Forelimb muscle (tissue), 1 donor: ENCODE results near the gene DOCK1. TPM values are rescaled to one million over a fixed set of nuclear protein-coding genes. Genes with fewer than 3 reads are reported as not detected.
"Not testable (repeated sequence)": the region's sequence is repeated elsewhere in the genome, so short reads cannot be mapped to it uniquely, and the experiment has no call there.

ENCODE experiments used
- DNase-seq: peaks from one replicate; pipeline ENCODE4 v3.0.0-alpha.2; 2013; ENCODE audit warnings: low read depth
- polyA plus RNA-seq: library from polyadenylated mRNA; unstranded; fragments of 120-200 nt; gene quantifications from one replicate; pipeline ENCODE4 v1.2.1, GENCODE V29; 2013; ENCODE audit not compliant: insufficient read length

DOCK1 gene
- polyA plus RNA-seq: 26.7 TPM

DNA sequence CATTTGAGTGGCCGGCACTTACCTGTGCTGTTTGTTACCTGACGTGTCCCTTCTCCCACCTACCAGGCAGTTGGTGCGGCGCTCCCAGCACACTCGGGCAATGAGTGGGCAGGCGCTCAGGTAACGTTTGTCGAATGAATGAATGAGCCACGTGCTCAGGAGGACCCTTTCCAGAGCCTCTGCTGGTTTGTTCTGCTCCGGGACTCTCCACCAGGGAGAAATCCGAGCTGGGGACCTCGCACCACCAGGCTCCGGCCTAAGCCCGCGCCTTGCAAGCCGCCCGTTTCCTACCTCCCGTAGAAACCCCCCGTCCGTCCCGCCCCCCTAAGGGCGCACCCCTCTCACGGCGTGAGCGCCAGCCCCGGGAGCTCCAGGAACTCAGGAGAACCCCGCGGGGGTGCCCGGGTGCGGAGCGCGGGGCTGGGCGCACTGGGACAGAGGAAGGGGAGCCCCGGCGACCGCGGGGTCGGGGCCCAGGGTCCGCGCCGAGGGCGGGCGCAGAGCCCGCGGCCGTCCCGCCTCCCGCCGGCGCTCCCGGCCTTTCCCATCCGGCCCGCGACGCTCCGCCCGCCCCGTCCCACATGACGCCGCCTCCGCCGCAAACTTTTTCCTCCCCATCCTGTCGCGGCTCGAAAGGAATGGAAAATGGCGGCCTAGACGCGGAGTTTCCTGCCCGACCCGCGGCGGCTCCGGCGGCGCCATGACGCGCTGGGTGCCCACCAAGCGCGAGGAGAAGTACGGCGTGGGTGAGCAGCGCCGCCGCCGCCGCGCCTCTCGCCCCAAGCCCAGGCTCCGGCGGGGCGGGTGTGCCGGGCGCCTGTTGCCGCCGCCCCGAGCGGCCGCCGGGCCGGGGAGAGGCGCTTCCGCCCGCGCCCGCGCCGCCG lies at the start of gene DOCK1:
Gene DOCK1 (plus strand): TSS at position 611 of the 884 bp plus-strand sequence. CDS start 90 bp downstream, at position 701.
- DNase-seq: no peak

DNA sequence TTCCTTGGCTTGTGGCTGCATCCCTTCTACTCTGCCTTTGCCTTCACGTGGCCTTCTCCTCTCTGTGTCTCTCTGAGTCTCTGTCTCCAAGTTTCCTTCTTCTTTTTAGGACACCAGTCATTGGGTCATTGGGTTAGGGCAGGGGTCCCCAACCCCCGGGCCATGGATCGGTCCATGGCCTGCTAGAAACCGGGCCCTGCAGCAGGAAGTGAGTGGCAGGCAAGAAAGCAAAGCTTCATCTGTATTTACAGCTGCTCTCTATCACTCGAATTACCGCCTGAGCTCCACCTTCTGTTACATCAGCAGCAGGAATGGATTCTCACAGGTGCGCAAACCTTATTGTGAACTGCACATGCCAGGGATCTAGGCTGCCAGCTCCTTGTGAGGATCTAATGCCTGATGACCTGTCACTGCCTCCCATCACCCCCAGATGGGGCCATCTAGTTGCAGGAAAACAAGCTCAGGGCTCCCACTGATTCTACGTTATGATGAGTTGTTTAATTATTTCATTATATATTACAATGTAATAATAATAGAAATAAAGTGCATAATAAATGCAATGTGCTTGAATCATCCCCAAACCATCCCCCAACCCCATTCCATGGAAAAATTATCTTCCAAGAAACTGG lies 47.9 kb upstream of the DOCK1 start:
- no peak for DNase-seq

DNA sequence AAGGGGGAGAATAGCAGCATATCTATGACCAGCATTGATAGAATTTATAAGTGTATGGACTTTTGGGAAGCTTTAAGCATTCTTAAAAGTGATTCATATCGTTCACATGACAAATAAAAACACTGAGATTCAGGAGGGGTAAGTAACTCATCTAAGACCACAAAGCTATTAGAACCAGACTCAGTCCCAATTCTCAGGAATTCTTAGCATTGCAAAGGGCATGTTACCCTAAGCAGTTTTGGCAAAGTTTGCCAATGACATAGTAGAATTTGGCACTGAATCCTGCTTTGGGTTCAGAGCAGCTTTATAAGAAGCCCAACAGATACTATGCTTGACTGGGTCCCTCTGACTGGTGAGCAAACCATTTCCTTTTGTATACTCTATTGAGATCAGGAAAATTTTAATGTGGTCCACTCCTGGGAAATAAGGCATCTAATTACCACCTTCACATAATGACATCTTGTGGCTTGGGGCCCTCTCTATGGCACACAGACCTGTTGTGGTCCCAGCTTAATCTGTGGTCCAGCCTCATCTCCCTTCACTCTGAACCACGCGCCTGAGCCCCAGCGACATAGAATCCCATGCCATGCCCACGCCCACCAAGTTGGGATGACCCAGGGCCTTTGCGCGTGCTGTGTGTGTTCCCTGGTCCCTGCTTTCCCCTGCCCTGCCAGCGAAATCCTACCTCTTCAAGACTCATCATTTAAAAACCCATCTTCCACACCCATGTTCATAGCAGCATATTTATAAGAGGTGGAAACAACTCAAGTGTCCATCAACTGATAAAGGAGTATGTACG lies 37.5 kb upstream of the DOCK1 start:
- DNase-seq: no peak

DNA sequence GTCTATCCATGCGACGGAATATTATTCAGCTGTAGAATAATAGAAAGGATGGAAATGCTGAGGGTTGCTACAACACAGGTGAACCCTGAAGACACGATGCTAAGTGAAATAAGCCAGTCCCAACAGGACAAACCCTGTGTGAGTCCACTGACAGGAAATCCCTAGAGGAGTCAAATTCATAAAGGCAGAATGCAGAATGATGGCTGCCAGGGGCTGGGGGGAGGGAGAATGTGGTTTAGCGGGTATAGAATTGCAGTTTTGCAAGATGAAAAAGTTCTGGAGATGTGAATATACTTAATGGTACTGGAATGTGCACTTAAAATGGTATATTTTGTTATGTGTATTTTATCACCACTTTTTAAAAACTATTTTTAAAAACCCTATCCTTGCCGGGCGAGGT lies 36.9 kb upstream of the DOCK1 start:
- no peak for DNase-seq

DNA sequence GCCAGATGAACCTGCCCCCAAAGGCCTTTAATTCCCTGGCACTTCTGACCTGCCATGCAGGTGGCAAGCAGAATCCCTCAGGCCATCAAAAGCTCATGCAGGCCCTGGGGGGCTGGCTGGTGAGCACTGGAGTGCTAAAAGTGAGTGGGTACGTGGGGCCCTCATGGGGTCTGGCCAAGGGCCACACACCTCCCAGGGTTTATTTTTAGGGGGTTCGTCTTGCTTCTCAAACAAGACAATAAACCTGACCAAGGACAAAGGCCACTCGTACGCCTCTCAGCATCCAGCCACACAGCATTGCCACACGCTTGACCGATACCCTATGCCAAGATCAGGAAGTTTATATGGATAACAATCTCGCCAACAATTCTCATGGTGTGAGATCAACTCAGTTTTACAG lies 33.1 kb upstream of the DOCK1 start:
- no peak for DNase-seq

DNA sequence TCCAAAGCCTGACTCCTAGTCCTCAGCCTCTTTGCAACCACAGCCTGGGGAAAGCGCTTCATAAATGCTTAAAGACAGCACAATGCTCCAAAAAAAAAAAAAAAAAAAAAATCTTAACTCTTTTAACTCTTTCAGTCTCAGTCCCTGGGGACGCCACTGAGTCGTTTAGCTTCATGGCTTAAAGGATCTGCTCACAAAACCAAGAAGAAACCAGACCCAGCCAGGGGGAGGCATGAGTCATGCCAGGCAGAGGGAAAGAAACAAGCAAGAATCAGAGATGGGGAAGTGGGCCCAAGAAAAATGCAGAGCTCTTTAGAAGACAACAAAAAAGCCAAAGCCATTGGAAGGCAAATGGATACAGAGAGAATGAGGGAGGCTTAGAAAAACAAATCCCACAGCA lies 32.5 kb upstream of the DOCK1 start:
- no peak for DNase-seq

DNA sequence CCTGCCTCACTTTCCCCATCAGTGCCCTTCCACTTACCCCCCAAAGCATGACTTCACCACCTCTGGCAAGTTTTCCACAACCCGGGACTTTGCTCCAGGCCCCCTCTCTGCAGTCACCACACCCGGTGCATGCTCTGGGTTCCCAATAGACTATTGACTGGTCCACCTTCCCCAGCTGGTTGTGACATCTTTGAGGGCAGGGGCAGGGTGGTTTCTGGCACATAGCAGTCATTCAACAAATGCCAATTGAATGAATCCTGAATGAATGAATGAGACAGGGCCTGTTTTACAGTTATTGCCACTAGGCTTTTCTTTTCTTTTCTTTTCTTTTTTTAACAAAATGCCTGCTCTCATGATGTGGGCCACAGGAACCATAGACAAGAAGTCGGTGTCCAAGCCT lies 28.8 kb upstream of the DOCK1 start:
- no peak for DNase-seq

DNA sequence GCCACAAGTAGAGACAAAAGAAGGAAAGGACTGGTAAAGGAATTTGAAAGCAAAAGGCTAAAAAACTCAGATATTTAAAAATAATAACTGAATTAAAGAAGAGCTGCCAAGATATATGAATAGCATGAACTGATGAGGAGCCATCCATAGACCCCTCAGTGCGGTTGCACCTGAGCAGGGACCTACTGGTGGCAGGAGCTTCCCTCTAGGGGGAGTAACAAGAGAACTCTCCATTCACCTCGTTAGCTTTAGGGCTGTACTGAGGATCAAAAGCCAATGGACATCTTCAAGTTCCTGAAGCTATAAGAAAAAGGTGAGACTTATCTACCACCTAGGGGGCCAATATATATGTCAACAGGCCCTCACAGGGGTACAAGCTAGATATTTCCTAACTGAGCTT lies 27.8 kb upstream of the DOCK1 start:
- no peak for DNase-seq

DNA sequence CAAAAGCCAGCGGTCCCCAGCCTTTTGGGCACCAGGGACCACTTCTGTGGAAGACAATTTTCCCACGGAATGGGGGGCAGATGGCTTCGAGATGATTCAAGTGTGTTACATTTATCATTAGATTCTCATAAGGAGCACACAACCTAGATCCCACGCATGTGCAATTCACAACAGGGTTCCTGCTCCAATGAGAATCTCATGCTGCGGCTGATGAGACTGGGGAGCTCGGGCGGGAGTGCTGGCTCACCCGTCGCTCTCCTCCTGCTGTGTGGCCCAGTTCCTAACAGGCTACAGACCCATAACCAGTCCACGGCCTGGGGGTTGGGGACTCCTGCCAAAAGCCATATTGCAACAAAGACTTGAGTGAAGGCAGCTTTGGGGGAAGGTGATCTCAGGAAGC lies 26.6 kb upstream of the DOCK1 start:
- DNase-seq: no peak

DNA sequence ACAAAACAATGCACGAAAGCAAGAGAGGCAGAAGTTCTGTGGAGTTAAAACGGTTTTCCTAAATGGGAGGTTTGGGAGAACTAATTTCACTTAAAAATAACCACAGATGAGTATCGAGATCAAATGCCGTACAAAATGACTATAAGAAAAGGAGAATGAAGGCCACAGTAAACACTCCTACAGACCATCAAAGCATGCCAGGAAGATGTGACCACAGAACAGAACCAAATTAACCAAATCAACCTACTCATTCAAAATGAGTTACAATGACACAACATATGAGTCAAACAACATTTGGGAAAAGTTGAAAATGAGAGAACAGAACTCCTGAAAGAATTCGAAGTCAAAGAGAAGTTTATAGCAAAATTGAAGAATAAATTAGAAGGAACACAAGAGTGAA lies 24.3 kb upstream of the DOCK1 start:
- no peak for DNase-seq

DNA sequence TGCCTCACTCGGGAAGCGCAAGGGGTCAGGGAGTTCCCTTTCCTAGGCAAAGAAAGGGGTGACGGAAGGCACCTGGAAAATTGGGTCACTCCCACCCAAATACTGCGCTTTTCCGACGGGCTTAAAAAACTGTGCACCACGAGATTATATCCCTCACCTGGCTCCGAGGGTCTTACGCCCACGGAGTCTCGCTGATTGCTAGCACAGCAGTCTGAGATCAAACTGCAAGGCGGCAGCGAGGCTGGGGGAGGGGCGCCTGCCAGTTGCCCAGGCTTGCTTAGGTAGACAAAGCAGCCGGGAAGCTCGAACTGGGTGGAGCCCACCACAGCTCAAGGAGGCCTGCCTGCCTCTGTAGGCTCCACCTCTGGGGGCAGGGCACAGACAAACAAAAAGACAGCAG lies 23.2 kb upstream of the DOCK1 start:
- not testable (repeated sequence) for DNase-seq

DNA sequence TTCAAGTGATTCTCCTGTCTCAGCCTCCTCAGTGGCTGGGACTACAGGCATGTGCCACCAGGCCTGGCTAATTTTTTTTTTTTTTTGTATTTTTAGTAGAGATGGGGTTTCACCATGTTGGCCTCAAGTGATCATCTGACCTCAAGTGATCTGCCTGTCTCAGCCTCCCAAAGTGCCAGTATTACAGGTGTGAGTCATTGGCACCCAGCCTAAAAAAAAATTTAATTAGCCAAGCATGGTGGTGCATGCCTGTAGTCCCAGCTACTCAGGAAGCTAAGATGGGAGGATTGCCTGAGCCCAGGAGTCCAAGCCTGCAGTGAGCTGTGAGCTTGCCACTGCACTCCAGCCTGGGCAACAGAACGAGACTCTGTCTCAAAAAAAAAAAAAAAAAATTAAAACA lies 16.8 kb upstream of the DOCK1 start:
- not testable (repeated sequence) for DNase-seq

DNA sequence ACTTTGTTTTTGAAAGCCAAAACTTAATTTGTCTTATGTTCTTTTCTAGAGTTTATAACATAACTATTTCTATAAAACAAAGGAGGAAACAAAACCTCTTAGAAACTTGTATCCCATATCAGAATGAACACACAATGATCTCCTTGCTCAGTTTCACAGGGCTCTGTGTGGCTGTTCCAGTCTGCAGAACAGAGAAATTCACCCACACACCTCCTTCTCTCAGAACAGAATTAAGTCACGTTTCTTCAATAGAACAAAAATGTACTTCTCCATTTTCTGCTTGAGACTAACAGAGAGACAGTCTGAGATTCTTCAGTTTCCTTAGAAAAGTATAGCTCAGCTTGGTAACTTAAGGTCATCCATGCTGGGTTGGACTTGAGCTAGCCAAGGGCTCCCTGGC lies 15.8 kb upstream of the DOCK1 start:
- no peak for DNase-seq

DNA sequence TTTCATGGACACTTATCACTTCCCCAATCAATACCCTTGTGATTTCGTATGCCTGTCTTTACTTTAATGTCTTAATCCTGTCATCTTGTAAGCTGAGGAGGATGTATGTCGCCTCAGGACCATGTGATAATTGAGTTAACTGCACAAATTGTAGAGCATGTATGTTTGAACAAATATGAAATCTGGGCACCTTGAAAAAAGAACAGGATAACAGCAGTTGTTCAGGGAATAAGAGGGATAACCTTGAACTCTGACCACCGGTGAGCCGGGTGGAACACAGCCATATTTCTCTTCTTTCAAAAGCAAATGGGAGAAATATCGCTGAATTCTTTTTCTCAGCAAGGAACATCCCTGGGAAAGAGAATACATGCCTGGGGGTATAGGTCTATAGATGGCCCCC lies 14.4 kb upstream of the DOCK1 start:
- DNase-seq: not testable (repeated sequence)

DNA sequence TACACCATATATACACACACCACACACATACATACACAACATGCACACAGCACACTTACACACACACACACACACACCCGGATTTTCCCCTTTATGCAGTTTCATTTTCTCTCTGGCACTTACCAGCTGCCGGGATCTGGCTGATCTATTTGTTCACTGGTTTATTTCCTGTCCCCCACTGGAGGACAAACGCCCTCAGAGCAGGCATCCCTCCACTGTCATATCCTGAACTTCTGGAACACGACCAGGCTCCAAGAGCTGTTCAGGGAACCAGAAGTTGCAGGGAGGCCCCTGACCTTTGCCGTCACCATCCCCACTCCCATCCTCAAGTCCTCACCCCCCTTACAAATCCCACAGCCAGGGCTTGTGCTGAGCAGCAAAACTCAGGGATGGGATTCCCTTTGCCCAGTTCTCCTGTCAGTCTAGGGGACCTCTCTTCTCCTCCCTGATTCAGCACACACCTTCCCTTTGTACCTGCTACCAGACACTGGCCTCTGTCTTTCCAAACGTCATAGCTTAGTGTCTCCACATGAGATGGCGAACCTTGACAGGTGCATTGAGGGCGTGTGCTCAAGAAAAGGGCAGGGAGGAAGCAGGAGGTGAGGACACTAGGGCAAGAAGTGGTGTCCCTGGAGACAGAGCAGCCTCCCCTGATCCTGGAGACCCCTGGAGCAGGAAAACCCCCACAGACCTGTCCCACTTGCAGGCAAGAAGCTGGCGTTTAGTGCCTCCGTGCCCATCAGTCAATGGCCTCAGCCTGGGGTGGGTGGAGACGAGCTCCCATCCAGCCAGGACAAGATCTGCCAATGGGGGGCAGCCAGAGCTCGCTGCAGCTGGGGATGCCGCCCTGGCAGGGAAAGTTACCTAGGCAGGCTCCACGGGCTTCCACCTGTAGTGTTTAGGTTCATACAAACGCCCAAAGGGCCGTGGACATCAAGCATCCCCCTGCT lies 12.7 kb upstream of the DOCK1 start:
- DNase-seq: no peak

DNA sequence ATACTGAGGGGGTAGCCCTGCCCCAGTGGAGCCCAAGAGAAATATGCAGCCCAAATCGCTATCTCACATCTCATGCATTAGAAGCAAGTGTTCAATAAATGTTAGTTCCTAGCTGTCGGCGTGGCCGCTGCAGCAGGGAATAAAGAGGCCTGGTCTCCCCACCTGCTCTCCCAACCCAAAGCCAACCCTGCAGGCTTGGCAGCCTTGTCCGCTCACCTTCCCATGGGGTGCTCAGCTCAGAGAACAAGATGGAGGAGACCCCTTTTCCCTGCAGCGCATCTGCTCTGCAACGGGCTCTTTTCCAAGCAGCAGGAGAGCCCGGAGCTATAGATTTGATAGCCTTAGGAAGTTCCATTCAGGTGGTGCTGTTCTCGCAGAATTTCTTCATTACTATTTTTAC lies 12.0 kb upstream of the DOCK1 start:
- DNase-seq: no peak

DNA sequence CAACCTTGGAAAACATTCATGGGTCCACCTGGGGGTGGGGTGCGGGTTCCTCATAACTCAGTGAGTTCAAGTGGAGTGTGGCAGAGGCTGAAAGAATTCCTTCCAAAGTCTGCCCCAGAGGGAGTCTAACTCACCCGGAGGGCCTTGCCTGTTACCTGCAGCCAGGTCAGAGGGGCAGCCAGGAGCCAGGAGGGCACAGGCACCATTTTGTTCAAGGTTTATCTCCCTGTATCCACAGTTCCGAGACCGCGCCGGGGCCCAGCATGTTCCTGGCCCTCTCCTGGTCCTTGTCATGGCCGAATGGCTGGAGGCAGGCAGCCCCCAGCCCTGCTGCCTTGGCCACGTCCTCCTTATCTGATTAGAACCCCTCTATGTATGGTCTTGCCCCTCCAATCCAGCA lies 11.4 kb upstream of the DOCK1 start:
- no peak for DNase-seq

DNA sequence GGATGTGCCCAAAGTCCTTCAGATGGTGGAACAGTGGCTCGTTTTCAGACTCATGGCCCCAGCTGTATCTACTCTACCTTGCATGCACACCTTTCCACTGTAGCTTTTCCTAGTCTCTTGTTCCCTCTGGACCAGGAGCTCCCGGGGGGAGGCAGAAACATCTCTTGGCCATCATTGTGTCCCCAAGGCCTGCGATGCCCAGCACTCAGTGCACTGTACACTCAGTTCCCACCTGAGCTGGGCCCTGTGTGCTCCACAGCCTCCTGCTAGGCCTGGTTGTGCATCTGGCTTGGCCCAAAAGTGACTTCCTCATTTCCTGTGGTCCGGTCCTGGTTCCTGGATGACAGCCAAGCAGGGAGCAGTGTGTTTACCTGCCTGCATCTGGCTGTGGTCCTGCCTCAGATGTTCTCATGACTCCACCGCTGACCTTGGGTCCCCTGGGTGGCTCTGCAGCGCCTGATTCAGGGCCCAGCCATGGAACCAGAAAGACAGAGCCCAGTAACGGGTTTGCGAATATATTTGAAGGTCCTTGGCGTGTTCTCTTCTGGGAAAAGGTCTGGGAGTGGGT lies 9.9 kb upstream of the DOCK1 start:
- no peak for DNase-seq

DNA sequence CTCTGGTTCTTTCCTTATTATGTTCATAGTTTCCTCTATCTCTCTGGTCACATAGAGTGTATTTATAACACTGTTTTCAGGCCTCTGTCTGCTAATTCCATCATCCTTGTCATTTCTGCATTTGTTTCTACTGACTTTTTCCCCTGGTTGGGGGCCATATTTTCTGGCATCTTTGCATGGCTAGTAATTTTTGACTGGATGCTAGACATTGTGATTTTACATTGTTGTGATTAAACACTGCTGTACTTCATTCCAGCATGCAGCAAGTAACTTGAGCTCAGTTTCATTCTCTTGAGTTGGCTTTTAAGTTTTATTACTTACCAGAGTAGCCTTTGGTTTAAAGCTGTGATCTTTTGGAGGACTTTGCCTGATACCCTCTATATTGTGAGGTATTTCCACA lies 6.8 kb upstream of the DOCK1 start:
- no peak for DNase-seq

DNA sequence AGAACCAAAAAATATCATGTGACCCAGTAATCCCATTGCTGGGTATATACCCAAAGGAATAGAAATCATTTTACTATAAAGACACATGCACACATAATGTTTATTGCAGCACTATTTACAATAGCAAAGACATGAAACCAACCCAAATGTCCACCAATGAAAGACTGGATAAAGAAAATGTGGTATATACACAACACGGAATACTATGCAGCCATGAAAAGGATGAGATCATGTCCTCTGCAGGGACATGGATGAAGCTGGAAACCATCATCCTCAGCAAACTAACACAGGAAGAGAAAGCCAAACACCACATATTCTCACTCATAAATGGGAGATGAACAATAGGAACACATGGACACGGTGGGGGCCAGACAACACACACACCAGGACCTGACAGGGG lies 5.7 kb upstream of the DOCK1 start:
- DNase-seq: not testable (repeated sequence)

DNA sequence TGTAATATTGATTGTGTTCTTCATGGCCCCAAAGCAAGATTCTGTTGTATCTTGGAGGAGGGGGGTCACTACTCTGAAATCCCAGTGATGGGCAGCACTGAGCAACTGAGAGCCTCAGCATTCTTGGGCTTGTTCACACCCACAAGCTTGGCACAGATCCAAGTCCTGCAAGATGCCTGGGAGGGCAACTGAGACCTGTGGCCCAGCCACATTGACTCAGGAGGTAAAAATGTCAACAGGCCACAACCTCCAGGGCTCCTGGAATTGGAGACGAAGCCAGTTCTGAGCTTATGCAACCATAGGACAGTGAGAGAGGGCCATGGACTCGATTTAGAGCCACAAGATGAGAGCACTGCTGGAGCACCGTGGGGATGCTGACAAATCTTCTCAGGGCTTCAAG lies 3.1 kb upstream of the DOCK1 start:
- no peak for DNase-seq
